Activated naive CD4-positive, alpha-beta T cell treated with anti-CD3 and anti-CD28 coated beads, Interleukin-2, amount 50 U/mL, for 72 hours (primary cell): ENCODE results near the gene OXSM. TPM values are rescaled to one million over a fixed set of nuclear protein-coding genes. Genes with fewer than 3 reads are reported as not detected.
A peak's percentile ranks its signal among the peaks of the same experiment; 100 is the strongest.

Source experiments
- ATAC-seq, 2 donors: fragments of 150-1000 bp; cut with Tn5 transposase; 2 replicates each; pipeline ENCODE4 v1.10.0; 2021; ENCODE audit warnings: mild to moderate bottlenecking in 2 of 2, moderate library complexity in 2 of 2
- DNase-seq, 2 donors: peaks; one replicate each; pipeline ENCODE4 v3.0.0; 2021 to 2022; ENCODE audit warnings: low spot score in 2 of 2
- H3K27ac Mint-ChIP-seq, 2 donors: one replicate each; pipeline ENCODE4 v1.8.0; 2022; ENCODE audit warnings: mild to moderate bottlenecking in 2 of 2, mixed read lengths in 2 of 2
- H3K36me3 Mint-ChIP-seq, 2 donors: one replicate each; pipeline ENCODE4 v1.8.0; 2022; ENCODE audit warnings: mixed read lengths in 2 of 2
- H3K9me3 Mint-ChIP-seq, 2 donors: one replicate each; pipeline ENCODE4 v1.8.0; 2022; ENCODE audit warnings: mixed read lengths in 2 of 2
- total RNA-seq, 2 donors: library from RNA; stranded (reverse); gene quantifications; one replicate each; pipeline ENCODE4 v1.2.3, GENCODE V29; 2022

OXSM gene
- total RNA-seq = 10 to 100 TPM; 10.0 to 19.3 TPM

DNA sequence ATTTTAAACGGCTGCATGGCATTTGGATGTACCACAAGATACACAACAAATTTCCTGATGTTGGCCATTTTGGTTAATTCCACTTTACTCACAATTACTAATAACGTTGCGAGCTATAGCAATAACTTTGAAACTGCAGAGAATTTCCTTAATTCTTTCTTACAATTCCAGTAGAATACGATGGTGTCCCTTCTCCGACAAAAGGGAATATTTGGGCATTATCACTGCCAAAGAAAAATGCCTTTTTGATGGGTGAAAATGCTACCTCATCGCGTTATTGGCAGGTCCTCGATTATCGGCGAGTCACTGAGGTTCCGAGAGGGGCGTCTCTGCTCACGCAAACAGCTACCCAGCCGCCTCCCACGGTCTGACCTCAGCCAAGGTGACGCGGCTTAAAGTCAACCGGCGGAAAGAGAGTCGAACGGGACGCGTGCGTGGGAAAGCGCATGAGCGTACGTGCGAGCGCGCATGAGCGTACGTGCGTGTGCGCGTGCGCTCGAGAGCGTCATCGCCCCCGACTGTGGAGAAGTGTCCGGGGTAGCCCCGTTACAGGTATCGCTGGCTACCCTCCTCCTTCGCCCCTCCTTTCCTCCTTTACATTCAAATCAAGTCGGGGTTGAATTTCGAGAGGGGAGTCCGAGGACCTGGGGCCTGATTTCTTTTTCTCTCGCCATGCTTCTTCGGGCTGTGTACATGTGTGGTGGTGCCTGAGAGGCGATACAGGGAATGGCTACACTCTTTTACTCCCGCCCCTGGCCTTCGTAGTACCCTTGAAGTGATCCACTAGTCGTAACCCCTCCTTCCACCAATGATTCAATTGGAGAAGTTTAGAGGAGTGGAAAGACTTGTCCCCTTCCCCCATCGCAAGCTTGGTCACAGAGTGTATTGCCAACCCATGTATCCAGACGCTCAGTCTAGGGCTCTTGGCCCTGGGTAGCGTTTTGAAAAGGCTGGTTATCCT is at the start of gene OXSM:
OXSM (plus strand) TSS at position 495 of the 961 bp plus-strand sequence. CDS start 931 bp downstream, outside the sequence.
- H3K9me3 Mint-ChIP-seq = no peaks in the 10 kb centered on the region
- DNase-seq (peak; percentile 87 to 93), ATAC-seq (peak; percentile 91 to 97)
- H3K27ac Mint-ChIP-seq = peak within 1 kb of the TSS; percentile 98 to 99
- peaks cover 21 to 26% of the 10 kb centered on the region in 2 donors for H3K36me3 Mint-ChIP-seq

DNA sequence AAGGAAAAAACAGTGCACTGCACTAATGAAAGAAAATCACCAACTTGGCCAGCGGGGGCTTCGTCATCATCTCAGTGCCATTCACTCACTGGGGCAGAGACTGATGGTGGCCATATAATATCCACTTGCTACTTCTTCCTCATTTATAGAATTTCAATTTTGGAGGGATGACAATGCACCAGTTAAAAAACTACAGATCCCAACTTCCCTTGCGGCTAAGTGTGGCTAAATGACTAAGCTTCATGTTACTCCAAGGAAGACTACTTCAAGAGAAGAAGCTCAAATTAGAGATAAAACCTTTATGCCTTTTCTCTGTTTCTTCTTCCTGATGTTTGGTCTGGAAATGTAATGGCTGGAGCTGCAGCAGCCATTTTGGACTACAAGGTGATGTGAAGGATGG is 45.4 kb upstream of the OXSM start:
- Mint-ChIP-seq H3K9me3 (no peaks in the 10 kb centered on the region), H3K27ac (peak overlapping the region in 1 of 2 donors; percentile 40), H3K36me3 (peaks cover 38 to 49% of the 10 kb centered on the region in 2 donors)
- ATAC-seq (no peak), DNase-seq (no peak)

DNA sequence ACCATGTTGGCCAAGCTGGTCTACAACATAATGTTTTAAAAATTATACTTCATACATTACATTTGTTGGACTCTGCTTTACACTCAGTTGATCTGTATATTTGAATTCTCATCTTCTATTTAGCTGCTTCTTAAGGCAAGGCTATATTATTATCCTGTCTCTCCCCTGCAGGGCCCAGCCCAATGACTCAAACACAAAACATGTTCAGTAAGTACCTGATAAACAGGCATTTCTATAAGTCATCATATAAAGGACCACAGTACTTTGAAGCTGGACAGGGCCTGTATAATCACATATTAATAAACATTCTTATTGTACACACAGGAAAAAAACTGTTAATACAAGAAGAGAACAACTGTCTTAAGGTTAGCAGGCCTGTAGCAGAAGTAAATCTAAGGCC is 42.9 kb upstream of the OXSM start:
- ATAC-seq (no peak), DNase-seq (no peak)
- no peaks in the 10 kb centered on the region for H3K9me3 Mint-ChIP-seq
- H3K36me3 Mint-ChIP-seq = peaks cover 46 to 59% of the 10 kb centered on the region in 2 donors
- no peak overlapping the region for H3K27ac Mint-ChIP-seq

DNA sequence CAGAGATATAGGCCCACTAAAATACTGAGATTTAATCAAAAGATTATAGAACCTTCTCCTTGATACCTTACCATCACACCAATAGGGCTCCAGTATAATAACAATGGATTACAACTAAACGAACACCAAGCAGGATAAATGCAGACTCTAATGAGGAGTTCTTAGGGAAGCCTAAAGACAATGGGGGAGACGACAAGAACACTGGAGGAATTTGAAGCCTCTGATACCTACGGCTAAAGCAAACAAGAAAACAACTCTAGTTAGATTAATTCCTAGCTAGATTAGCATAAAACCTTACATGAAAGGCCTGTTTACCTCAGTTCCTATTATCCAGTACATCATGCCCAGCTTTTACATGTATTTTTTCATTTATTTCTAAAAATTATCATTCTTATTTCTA is 41.7 kb upstream of the OXSM start:
- Mint-ChIP-seq H3K9me3 (no peaks in the 10 kb centered on the region), H3K36me3 (peaks cover 46 to 59% of the 10 kb centered on the region in 2 donors), H3K27ac (no peak overlapping the region)
- no peak for ATAC-seq
- DNase-seq = no peak

DNA sequence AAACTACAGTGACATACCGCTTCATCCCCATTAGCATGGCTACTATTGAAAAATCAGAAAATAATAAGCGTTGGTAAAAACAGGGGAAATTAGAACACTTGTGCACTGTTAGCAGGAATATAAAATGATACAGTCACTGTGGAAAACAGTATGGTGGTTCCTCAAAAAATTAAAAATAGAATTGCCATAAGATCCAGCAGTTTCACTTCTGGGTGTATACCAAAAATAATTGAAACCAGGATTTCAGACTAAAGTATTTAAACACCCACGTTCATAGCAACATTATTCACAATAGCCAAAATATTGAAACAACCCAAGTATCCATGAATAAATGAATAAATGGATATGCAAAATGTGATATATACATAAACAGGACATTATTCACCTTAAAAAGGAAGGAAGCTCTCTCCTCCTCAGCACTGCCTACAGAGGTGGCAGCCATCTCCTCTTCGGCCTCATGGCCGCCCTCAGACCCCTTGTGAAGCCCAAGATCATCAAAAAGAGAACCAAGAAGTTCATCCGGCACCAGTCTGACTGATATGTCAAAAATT is 40.8 kb upstream of the OXSM start:
- ATAC-seq = no peak
- Mint-ChIP-seq H3K27ac (no peak overlapping the region), H3K9me3 (no peaks in the 10 kb centered on the region), H3K36me3 (peaks cover 45 to 57% of the 10 kb centered on the region in 2 donors)
- no peak for DNase-seq

DNA sequence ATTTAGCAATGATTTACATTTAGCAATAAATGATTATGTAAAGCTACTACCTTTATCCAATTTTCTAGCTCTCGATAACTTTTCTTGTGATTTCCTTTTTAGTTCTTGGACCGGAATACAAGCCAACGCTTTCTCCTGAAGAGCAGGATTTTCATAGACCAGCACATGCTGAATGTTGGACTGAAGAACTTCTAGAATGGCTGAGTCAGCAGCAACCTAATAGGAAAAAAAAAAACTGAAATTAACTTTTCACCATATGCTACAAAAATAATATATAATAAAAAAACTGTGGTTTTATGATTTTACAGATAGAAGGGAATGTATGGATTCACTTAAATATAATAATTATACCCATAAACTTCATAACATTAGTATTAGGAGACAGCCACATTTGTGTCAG is 38.8 kb upstream of the OXSM start:
- H3K36me3 Mint-ChIP-seq = peaks cover 35 to 51% of the 10 kb centered on the region in 2 donors
- ATAC-seq (no peak), DNase-seq (no peak)
- H3K27ac Mint-ChIP-seq = peak overlapping the region in 1 of 2 donors; percentile 67
- H3K9me3 Mint-ChIP-seq = no peaks in the 10 kb centered on the region

DNA sequence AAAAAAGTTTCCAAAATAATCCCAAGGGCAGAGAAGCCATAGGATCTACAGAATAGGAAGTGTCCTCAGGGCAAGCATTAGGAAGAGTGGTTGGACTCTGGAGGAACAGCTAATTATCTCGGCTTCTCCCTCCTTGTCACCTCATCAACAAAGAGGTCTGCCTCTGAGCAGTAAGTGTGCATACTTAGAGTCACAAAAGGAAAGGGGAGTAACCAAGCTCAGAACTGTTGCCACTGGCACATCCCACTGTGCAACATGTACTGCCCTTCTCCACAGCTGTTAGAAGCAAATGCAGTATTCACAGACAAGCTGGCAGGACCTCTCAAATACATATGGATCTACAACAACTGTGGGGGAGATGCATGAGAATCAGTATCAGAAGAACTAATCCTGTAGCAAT is 38.2 kb upstream of the OXSM start:
- ATAC-seq = no peak
- Mint-ChIP-seq H3K27ac (no peak overlapping the region), H3K36me3 (peaks cover 32 to 51% of the 10 kb centered on the region in 2 donors)

DNA sequence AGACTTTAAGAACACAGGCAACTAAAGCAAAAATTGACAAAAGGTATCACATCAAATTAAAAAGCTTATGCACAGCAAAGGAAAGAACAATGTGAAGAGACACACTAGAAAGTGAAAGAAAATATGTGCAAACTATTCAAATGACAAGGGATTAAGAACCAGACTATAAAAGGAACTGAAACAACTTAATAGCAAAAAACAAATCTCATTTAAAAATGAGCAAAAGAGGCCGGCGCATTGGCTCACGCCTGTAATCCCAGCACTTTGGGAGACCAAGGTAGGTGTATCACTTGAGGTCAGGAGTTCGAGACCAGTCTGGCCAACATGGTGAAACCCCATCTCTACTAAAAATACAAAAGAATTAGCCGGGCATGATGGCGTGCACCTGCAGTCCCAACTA is 21.0 kb upstream of the OXSM start:
- peaks cover 7 to 12% of the 10 kb centered on the region in 2 donors for H3K9me3 Mint-ChIP-seq
- H3K27ac Mint-ChIP-seq = peak overlapping the region in 1 of 2 donors; percentile 15
- DNase-seq = no peak
- ATAC-seq = no peak
- H3K36me3 Mint-ChIP-seq = peaks cover 3 to 70% of the 10 kb centered on the region in 2 donors

More for the DNA sequence above, 38.2 kb upstream of the OXSM start:
- H3K9me3 Mint-ChIP-seq = no peaks in the 10 kb centered on the region
- DNase-seq = no peak

DNA sequence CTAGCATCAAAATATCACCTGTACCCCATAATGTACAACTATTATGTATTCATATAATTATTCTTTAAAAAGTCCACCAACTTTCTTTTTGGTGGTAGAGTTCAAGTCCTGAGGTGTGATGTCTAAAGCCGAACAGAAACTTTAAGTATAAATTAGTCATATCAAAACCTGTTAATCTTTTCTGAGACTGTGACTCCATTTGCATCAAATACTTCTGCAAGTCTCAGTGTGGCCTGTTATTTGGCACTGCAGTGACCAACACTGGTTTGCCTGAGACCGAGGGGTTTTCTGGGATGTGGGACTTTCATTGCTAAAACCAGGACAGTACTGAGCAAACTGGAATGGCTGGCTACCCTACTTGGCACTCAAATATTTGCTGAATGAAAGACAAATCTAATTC is 14.0 kb upstream of the OXSM start:
- H3K36me3 Mint-ChIP-seq = peaks cover 36 to 87% of the 10 kb centered on the region in 2 donors
- H3K27ac Mint-ChIP-seq = no peak overlapping the region
- peaks cover 9 to 25% of the 10 kb centered on the region in 2 donors for H3K9me3 Mint-ChIP-seq
- DNase-seq = no peak
- ATAC-seq = peak; percentile 38 to 57

DNA sequence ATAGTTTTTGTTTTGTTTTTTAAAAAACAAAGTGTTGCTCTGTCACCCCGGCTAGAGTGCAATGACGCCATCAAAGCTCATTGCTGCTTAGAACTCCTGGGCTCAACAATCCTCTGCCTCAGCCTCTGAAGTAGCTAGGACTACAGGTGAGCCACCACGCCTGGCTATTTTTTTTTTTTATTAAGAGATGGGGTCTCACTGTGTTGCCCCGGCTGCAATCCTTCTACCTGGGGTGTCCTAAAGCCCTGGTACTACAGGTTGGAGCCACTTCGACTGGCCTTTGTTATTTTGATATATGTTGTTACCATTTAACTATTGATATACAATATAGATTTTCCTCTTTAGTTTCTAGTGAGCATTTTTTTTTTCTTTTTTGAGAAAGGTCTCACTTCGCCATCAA is 9.3 kb upstream of the OXSM start:
- ATAC-seq = no peak
- no peak for DNase-seq
- Mint-ChIP-seq H3K9me3 (peaks cover 0 to 6% of the 10 kb centered on the region in 2 donors), H3K27ac (no peak overlapping the region), H3K36me3 (peaks cover 23 to 60% of the 10 kb centered on the region in 2 donors)

DNA sequence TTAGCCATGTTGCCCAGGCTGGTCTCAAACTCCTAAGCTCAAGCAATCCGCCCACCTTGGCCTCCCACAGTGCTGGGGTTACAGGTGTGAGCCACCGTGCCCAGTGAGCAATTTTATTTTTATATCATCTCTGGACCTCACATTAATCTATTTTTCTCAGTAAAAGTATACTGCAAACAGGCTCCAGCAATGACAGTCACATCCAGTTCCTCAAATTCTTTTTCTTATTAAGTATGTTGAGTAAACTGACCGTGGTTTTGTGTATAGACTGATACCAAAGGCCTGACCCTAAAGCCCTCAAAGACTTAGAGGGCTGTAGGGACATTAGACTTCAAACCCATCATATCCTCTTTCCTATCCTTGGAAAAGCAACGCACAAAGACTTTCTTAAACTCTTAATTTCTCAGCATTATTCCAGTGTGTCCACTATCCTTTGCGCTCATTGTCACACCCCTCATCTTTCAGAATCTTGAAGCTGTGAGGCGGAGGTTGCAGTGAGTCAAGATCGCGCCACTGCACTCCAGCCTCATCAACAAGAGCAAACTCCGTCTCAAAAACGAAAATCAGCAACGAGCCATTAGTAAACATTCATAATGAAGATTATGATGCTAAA is 8.6 kb upstream of the OXSM start:
- ATAC-seq (no peak), DNase-seq (no peak)
- Mint-ChIP-seq H3K27ac (peak overlapping the region in 1 of 2 donors; percentile 86), H3K36me3 (peaks cover 21 to 54% of the 10 kb centered on the region in 2 donors), H3K9me3 (peaks cover 0 to 6% of the 10 kb centered on the region in 2 donors)

DNA sequence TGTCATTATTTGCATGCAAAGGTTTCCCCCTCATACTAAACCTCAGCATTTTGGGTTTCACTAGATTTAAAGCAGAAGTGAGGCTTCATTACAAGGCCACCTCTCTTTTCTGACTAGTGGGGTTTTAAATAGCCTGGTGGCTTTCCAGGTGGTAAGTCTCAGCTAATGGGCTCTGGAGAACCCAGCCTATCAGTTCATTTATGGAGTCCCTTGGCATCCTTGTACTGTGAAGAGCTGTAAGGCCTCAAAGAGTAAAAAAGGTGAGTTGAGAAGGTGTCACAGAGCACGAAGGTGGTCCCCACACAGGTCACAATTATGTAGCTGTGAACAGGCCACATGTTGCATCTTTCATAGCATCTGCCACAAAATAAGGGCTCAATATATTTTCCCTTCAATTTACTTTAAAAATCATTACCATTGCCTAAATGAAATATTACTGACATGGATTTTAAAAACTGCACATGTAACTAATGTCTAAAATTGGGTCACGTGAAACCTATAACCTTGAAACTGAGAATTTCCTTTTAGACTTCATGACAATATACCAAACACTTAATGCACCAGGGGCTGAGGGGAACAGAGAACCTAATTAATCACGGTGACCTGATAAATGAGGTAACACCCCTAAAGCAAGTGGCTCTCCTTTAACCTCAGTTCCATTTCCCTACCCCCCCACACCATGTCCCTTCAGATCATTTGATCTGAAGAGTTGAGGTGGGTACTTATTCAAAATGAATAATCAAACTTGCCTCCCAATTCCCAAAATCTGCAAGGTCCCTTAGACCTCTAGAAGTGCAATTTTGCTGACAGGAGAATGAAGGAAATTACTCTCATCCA is 7.9 kb upstream of the OXSM start:
- H3K27ac Mint-ChIP-seq = peak overlapping the region; percentile 22 to 86
- H3K9me3 Mint-ChIP-seq = no peaks in the 10 kb centered on the region
- H3K36me3 Mint-ChIP-seq = peaks cover 14 to 46% of the 10 kb centered on the region in 2 donors
- DNase-seq (no peak), ATAC-seq (no peak)

DNA sequence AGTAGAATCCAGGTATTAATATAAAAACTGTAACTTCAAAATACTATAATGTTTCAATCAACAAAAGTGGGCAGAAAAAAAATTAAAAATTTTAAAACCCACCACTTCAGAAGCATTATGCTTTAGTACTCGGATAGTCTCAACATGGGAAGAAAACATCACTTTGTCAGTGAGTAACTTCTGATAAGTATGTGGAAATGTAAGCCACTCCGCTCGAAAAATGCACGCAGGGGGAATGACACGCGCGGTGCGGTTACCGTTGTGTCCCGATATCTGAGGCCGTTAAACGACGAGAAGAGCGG is 7.3 kb upstream of the OXSM start:
- Mint-ChIP-seq H3K27ac (peak overlapping the region; percentile 22 to 86), H3K36me3 (peaks cover 9 to 40% of the 10 kb centered on the region in 2 donors), H3K9me3 (no peaks in the 10 kb centered on the region)
- ATAC-seq (no peak), DNase-seq (no peak)

DNA sequence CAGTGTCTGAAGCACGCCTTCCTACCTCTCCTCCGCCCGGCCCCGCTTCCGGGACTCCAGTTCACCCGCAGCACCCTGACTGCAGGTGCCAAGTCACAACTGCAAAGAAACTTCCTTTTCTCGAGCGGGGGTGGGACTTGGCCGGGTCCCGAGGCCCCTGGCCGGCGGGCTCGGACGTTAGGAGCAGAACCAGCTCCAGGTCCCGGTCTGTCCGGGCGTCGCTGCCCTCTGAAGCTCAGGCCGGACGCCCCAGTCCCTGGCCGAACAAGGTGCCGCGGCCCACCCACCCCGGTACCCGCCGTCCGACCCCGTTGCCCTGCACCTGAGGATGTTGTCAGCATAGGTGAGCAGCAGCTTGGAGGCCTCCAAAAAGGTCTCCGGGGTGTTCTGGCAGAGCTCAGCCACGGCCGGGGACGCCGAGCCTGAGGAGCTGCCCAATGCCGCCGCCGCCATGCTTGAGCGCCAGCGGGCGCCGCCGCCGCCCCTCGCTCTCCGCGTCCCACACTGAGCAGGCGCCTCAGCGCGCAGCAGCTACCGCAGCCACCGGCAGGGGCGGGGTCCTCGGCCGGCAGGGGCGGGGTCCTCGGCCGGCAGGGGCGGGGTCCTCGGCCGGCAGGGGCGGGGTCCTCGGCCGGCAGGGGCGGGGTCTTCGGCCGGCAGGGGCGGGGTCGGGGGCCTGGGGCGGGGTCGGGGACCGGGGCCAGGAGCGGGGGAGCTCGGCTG is 6.8 kb upstream of the OXSM start, which contains the start of gene NGLY1:
NGLY1 (minus strand) TSS at position 506 of the 723 bp plus-strand sequence; CDS start at position 453, 53 bp downstream.
- Mint-ChIP-seq H3K27ac (peak within 1 kb of the TSS; percentile 86 to 88), H3K36me3 (peaks cover 6 to 40% of the 10 kb centered on the region in 2 donors), H3K9me3 (no peaks in the 10 kb centered on the region)
- peak; percentile 83 to 90 for DNase-seq
- ATAC-seq = peak; percentile 93 to 94

DNA sequence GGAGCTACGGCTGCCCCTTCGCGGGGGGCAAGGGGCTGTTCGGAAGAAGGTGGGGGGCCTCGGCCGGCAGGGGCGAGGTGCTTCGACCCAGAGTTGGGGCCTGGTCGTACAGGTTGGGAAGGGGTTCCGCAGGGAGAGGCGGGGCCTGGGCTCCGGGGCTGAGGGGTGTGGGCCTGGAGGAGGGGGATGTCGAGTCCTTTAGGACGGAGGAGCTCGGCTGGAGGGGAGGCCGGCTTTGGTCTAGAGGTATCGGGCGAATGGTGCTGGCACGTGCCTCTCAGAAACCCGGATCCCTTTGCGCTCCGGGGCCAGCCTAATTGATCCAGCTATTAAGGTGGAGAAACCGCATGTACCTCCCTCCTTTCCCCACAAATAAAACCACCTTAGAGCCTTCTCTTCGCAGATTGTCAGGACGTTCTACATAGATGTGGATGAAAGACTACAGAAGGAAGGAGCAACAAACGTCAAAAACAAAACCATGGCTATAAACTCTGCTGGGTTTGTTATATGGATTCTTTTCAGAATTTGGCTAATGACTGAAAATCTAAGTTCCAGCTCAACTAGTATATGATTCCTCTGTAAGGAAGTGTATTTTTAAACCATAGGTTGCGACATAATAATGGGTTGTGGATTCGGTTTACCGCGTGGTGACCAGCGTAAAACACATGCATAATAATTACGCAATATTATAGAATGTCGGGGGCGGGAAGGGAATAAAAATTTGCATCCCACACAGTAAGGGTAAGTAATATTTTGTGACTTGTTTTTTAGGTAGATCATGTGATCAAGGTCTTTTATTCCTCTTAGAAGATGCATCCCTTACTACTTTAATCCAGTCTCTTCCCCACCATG is 6.0 kb upstream of the OXSM start:
- DNase-seq (no peak), ATAC-seq (peak; percentile 48 to 67)
- peaks cover 6 to 34% of the 10 kb centered on the region in 2 donors for H3K36me3 Mint-ChIP-seq
- H3K27ac Mint-ChIP-seq = peak overlapping the region in 1 of 2 donors; percentile 88
- H3K9me3 Mint-ChIP-seq = no peaks in the 10 kb centered on the region
